ENCODE data around the gene PKHD1.

GRCh38 chr6:52022675-52023074 lies 64.7 kb downstream of the PKHD1 start:
- TF ChIP-seq RFX5 (IDR thresholded peaks at IDR 0.05; ENCODE audit: low read length): no peak
- no peak for TF ChIP-seq CTCF (IDR thresholded peaks at IDR 0.05)
- no peak for TF ChIP-seq POLR2AphosphoS5 (IDR thresholded peaks at IDR 0.05; ENCODE audit: low read depth, low read length)
- no peak for TF ChIP-seq REST (IDR thresholded peaks at IDR 0.05; ENCODE audit: low read depth, low read length)
- no peak for TF ChIP-seq NRF1 (IDR thresholded peaks at IDR 0.05; ENCODE audit: low read depth, low read length)
- TF ChIP-seq EP300 (IDR thresholded peaks at IDR 0.05; ENCODE audit: borderline replicate concordance in 1 of 2, low read depth in 1 of 2, low read length in 1 of 2): no peak
- TF ChIP-seq EZH2phosphoT487 (IDR thresholded peaks at IDR 0.05; ENCODE audit: borderline replicate concordance, low read depth): no peak
- no peak for TF ChIP-seq FOSL2 (IDR thresholded peaks at IDR 0.05; ENCODE audit: borderline replicate concordance, low read depth)
- no peak for TF ChIP-seq NFIC (IDR thresholded peaks at IDR 0.05; ENCODE audit: borderline replicate concordance)
- no peak for TF ChIP-seq MXI1 (IDR thresholded peaks at IDR 0.05; ENCODE audit: low read depth, low read length)
- no peak for TF ChIP-seq GABPA (IDR thresholded peaks at IDR 0.05; ENCODE audit: low read depth)
- TF ChIP-seq GATA2 (CRISPR knock-in tag; IDR thresholded peaks at IDR 0.05): no peak
- TF ChIP-seq IRF3 (IDR thresholded peaks at IDR 0.05; ENCODE audit: low read depth, low read length): no peak

Measured in SK-N-SH (cell line).